Keratinocyte (primary cell): ENCODE measurements around the gene NEGR1.

ENCODE experiments used
- EZH2 ChIP-seq: IDR thresholded peaks from one replicate; pipeline ENCODE4 v1.6.1; 2012; ENCODE audit warnings: inconsistent platforms, mild to moderate bottlenecking, low read length, moderate library complexity
- TF ChIP-seq, protein P1 (sequence below), 3 experiments: IDR thresholded peaks in 1 of 3; conservative IDR thresholded peaks in 1 of 3; optimal IDR thresholded peaks in 1 of 3; 2 replicates in 2 of 3; 3 replicates in 1 of 3; pipeline versions ENCODE3 to v1.5.1; 2011; ENCODE audit warnings: low read length in 3 of 3, mild to moderate bottlenecking in 3 of 3, moderate library complexity in 2 of 3, control low read depth in 1 of 3, inconsistent platforms in 1 of 3; ENCODE audit not compliant: insufficient read depth in 2 of 3; ENCODE audit errors: extremely low read depth in 1 of 3

DNA sequence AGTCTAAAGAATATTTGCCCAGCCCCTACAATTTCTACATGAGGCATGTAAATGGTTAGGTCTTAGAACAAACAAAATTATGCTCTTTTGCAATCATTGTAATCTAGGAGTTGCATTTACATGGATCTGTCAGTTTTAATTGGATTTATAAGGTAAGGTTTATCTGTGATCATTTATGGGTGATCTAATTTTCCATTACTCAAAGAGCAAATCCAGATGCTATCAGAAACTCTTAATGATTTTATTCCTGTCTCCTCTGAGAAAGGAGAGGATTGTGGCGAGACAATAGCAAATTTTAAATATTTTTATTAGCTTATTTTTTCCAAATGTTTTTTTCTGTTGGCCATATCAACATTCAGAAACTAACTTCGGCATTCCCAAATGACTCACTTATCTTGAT, 14.2 kb upstream of the NEGR1 start:
- TF ChIP-seq, protein P1, sequence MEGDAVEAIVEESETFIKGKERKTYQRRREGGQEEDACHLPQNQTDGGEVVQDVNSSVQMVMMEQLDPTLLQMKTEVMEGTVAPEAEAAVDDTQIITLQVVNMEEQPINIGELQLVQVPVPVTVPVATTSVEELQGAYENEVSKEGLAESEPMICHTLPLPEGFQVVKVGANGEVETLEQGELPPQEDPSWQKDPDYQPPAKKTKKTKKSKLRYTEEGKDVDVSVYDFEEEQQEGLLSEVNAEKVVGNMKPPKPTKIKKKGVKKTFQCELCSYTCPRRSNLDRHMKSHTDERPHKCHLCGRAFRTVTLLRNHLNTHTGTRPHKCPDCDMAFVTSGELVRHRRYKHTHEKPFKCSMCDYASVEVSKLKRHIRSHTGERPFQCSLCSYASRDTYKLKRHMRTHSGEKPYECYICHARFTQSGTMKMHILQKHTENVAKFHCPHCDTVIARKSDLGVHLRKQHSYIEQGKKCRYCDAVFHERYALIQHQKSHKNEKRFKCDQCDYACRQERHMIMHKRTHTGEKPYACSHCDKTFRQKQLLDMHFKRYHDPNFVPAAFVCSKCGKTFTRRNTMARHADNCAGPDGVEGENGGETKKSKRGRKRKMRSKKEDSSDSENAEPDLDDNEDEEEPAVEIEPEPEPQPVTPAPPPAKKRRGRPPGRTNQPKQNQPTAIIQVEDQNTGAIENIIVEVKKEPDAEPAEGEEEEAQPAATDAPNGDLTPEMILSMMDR (optimal IDR thresholded peaks at IDR 0.05 in 1 of 3, IDR thresholded peaks at IDR 0.05 in 1 of 3, conservative IDR thresholded peaks at IDR 0.05 in 1 of 3; ENCODE audit: extremely low read depth in 1 of 3, insufficient read depth in 2 of 3, low read length in 3 of 3): no peak
- TF ChIP-seq EZH2: no peak
